Measurements from ENCODE around the gene IRF1. TPM values are rescaled to one million over a fixed set of nuclear protein-coding genes. Genes with fewer than 3 reads are reported as not detected.

IRF1 gene
- total and polyA plus RNA-seq, 5 donors from 2014 or later = 160 to 924 (median 190) TPM

- Histone ChIP-seq H3K27me3 (ENCODE audit: control insufficient read depth, insufficient read depth, low read length) (no peaks in the 10 kb centered on the region), H3K4me3 (ENCODE audit: low read depth, low read length) (no peak overlapping the region), H3K9me3 (ENCODE audit: control insufficient read depth in 2 of 2, low read length in 2 of 2) (no peaks in the 10 kb centered on the region), H3K4me1 (ENCODE audit: control insufficient read depth, insufficient read depth, low read length, poor library complexity, severe bottlenecking) (peaks cover 77% of the 10 kb centered on the region), H3K36me3 (ENCODE audit: control insufficient read depth, insufficient read depth, low read length) (peaks cover 70% of the 10 kb centered on the region), H3K27ac (ENCODE audit: insufficient read depth, low read length, poor library complexity, severe bottlenecking) (peak overlapping the region; percentile 55)
- Mint-ChIP-seq H3K4me1 (peaks cover 22 to 92% (median 57%) of the 10 kb centered on the region in 4 donors), H3K9me3 (peaks cover 0 to 1% (median 0%) of the 10 kb centered on the region in 7 donors), H3K27me3 (no peaks in the 10 kb centered on the region), H3K36me3 (peaks cover 48% of the 10 kb centered on the region), H3K27ac (peak overlapping the region; percentile 75 to 93 (median 76)), H3K4me3 (peak overlapping the region; percentile 57 to 96 (median 74))
- DNase-seq (peak in 1 of 3 donors; percentile 1), ATAC-seq (ENCODE audit: low read depth in 2 of 2) (no peak)
Measured at GRCh38 chr5:132483661-132484390, 6.7 kb downstream of the IRF1 start.

DNA sequence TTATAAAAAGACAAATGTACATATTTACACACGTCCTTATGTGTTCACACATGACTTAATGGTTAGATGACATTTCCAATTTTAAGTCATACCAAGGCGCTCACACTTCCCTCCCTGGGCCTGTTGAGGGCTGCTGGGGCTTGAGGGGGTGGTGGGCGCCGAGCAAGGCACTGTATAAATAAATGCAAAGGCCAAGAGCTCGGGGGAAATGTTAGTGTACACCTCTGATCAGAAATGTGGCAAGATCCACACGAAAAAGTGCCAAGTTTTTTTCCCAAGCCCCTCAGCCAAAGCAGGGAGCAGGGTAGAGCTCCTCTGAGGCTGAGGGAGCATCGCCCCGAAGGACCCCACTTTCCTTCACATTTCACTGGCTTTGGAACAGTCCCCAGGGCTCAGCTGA lies 7.5 kb downstream of the IRF1 start:
- ATAC-seq (ENCODE audit: low read depth in 2 of 2) (no peak), DNase-seq (peak in 1 of 3 donors; percentile 1)
- H3K4me1 Mint-ChIP-seq = peaks cover 29 to 93% (median 63%) of the 10 kb centered on the region in 4 donors
- H3K27ac ChIP-seq (ENCODE audit: insufficient read depth, low read length, poor library complexity, severe bottlenecking) = peak overlapping the region; percentile 55
- peaks cover 63% of the 10 kb centered on the region for H3K36me3 ChIP-seq (ENCODE audit: control insufficient read depth, insufficient read depth, low read length)
- H3K9me3 Mint-ChIP-seq = peaks cover 0 to 1% (median 0%) of the 10 kb centered on the region in 7 donors
- H3K9me3 ChIP-seq (ENCODE audit: control insufficient read depth in 2 of 2, low read length in 2 of 2) = no peaks in the 10 kb centered on the region
- H3K27me3 Mint-ChIP-seq = no peaks in the 10 kb centered on the region
- H3K36me3 Mint-ChIP-seq = peaks cover 42% of the 10 kb centered on the region
- H3K27me3 ChIP-seq (ENCODE audit: control insufficient read depth, insufficient read depth, low read length) = no peaks in the 10 kb centered on the region
- H3K4me3 Mint-ChIP-seq = peak overlapping the region in 3 of 4 donors; percentile 38 to 96 (median 90)
- no peak overlapping the region for H3K4me3 ChIP-seq (ENCODE audit: low read depth, low read length)
- peak overlapping the region in 1 of 3 donors; percentile 80 for H3K27ac Mint-ChIP-seq
- H3K4me1 ChIP-seq (ENCODE audit: control insufficient read depth, insufficient read depth, low read length, poor library complexity, severe bottlenecking) = peaks cover 77% of the 10 kb centered on the region

- Histone ChIP-seq H3K36me3 (ENCODE audit: control insufficient read depth, insufficient read depth, low read length) (peaks cover 49% of the 10 kb centered on the region), H3K27me3 (ENCODE audit: control insufficient read depth, insufficient read depth, low read length) (no peaks in the 10 kb centered on the region), H3K4me1 (ENCODE audit: control insufficient read depth, insufficient read depth, low read length, poor library complexity, severe bottlenecking) (peaks cover 75% of the 10 kb centered on the region), H3K27ac (ENCODE audit: insufficient read depth, low read length, poor library complexity, severe bottlenecking) (peak overlapping the region; percentile 56), H3K9me3 (ENCODE audit: control insufficient read depth in 2 of 2, low read length in 2 of 2) (no peaks in the 10 kb centered on the region), H3K4me3 (ENCODE audit: low read depth, low read length) (no peak overlapping the region)
- DNase-seq (peak in 2 of 3 donors; percentile 16 to 45), ATAC-seq (ENCODE audit: low read depth in 2 of 2) (peak in 1 of 2 donors; percentile 12)
- H3K27ac Mint-ChIP-seq = peak overlapping the region in 2 of 3 donors; percentile 78 to 96
- H3K4me3 Mint-ChIP-seq = peak overlapping the region in 2 of 4 donors; percentile 22 to 40
- peaks cover 3% of the 10 kb centered on the region for H3K27me3 Mint-ChIP-seq
- peaks cover 0 to 1% (median 0%) of the 10 kb centered on the region in 7 donors for H3K9me3 Mint-ChIP-seq
- H3K4me1 Mint-ChIP-seq = peaks cover 20 to 93% (median 66%) of the 10 kb centered on the region in 4 donors
- peaks cover 33% of the 10 kb centered on the region for H3K36me3 Mint-ChIP-seq
Measured at GRCh38 chr5:132481596-132482211, 8.9 kb downstream of the IRF1 start.

DNA sequence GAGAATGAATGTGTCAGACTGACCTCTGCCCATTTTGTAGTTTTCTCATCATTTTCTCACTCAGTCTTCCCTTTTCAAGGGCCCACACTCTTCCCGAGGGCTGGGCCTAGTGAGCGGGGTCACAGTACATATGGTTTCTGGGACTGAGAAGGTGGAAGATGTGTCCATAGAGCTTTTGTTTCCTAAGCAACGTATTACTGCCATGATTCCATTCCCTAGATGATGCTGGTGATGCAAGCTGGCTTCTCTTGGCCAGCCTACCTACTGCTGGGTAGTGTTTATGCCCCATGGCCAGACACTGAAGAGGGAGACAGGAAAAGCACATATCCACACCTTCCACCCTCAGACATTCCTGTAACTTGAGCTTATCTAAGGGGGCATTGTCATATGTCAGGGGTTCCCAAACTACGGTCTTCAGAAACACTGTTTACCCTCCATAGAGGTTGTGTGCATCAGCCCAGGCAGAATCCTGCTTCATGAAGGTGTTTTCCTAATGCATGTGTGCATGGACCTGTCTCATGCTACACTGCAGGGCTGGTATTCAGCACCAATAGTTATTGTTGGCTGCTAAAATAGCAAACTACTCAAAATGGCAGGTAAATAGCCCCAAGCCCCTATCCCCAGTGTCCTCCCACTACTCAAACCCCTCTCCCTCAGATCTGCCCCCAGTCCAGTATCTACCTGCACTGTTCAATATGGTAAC lies 9.5 kb downstream of the IRF1 start:
- Mint-ChIP-seq H3K4me3 (peak overlapping the region in 1 of 4 donors; percentile 40), H3K4me1 (peaks cover 20 to 92% (median 69%) of the 10 kb centered on the region in 4 donors), H3K9me3 (peaks cover 0 to 1% (median 0%) of the 10 kb centered on the region in 7 donors), H3K27ac (peak overlapping the region; percentile 78 to 96 (median 85)), H3K36me3 (peaks cover 29% of the 10 kb centered on the region), H3K27me3 (peaks cover 6% of the 10 kb centered on the region)
- ATAC-seq (ENCODE audit: low read depth in 2 of 2) (no peak), DNase-seq (peak in 2 of 3 donors; percentile 1 to 49)
- Histone ChIP-seq H3K27me3 (ENCODE audit: control insufficient read depth, insufficient read depth, low read length) (no peaks in the 10 kb centered on the region), H3K36me3 (ENCODE audit: control insufficient read depth, insufficient read depth, low read length) (peaks cover 43% of the 10 kb centered on the region), H3K4me3 (ENCODE audit: low read depth, low read length) (no peak overlapping the region), H3K4me1 (ENCODE audit: control insufficient read depth, insufficient read depth, low read length, poor library complexity, severe bottlenecking) (peaks cover 68% of the 10 kb centered on the region), H3K27ac (ENCODE audit: insufficient read depth, low read length, poor library complexity, severe bottlenecking) (peak overlapping the region; percentile 56), H3K9me3 (ENCODE audit: control insufficient read depth in 2 of 2, low read length in 2 of 2) (no peaks in the 10 kb centered on the region)

- Mint-ChIP-seq H3K27me3 (peaks cover 12% of the 10 kb centered on the region), H3K36me3 (peaks cover 26% of the 10 kb centered on the region), H3K4me3 (peak overlapping the region in 2 of 4 donors; percentile 40 to 66), H3K4me1 (peaks cover 20 to 92% (median 68%) of the 10 kb centered on the region in 4 donors), H3K9me3 (peaks cover 0 to 1% (median 0%) of the 10 kb centered on the region in 7 donors), H3K27ac (peak overlapping the region; percentile 71 to 96 (median 85))
- DNase-seq = peak in 1 of 3 donors; percentile 3
- no peaks in the 10 kb centered on the region for H3K27me3 ChIP-seq (ENCODE audit: control insufficient read depth, insufficient read depth, low read length)
- no peak overlapping the region for H3K4me3 ChIP-seq (ENCODE audit: low read depth, low read length)
- peaks cover 37% of the 10 kb centered on the region for H3K36me3 ChIP-seq (ENCODE audit: control insufficient read depth, insufficient read depth, low read length)
- no peak for ATAC-seq (ENCODE audit: low read depth in 2 of 2)
- peaks cover 65% of the 10 kb centered on the region for H3K4me1 ChIP-seq (ENCODE audit: control insufficient read depth, insufficient read depth, low read length, poor library complexity, severe bottlenecking)
- H3K27ac ChIP-seq (ENCODE audit: insufficient read depth, low read length, poor library complexity, severe bottlenecking) = peak overlapping the region; percentile 59
- H3K9me3 ChIP-seq (ENCODE audit: control insufficient read depth in 2 of 2, low read length in 2 of 2) = no peaks in the 10 kb centered on the region
Measured at GRCh38 chr5:132480546-132480892, 10.1 kb downstream of the IRF1 start.

DNA sequence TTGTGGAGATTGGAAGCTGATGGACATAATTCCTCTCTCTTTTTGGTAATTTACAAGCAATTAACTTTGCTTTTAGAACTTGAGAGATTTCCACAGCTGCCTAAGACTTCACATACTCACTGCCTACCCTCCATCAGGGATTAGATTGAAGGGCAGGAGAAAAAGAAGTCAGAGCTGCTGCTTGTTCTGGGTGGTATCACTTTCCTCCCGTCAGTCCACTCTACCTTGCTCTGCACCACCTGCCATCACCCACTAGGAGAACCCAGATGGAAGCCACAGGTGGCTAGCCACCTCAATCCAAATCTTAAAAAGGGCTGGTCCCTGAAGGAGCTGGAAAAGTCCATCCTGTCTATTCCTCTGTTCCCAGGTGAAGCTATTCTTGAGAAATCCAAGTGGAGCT lies 10.5 kb downstream of the IRF1 start:
- peaks cover 12% of the 10 kb centered on the region for H3K27me3 Mint-ChIP-seq
- H3K9me3 Mint-ChIP-seq = peaks cover 0 to 1% (median 0%) of the 10 kb centered on the region in 7 donors

More for the DNA sequence above, 10.5 kb downstream of the IRF1 start:
- peaks cover 65% of the 10 kb centered on the region for H3K4me1 ChIP-seq (ENCODE audit: control insufficient read depth, insufficient read depth, low read length, poor library complexity, severe bottlenecking)
- peaks cover 33% of the 10 kb centered on the region for H3K36me3 ChIP-seq (ENCODE audit: control insufficient read depth, insufficient read depth, low read length)
- H3K27ac Mint-ChIP-seq = peak overlapping the region; percentile 71 to 96 (median 84)
- no peak overlapping the region for H3K4me3 ChIP-seq (ENCODE audit: low read depth, low read length)
- ATAC-seq (ENCODE audit: low read depth in 2 of 2) (peak; percentile 9 to 12), DNase-seq (peak in 1 of 3 donors; percentile 62)
- no peaks in the 10 kb centered on the region for H3K9me3 ChIP-seq (ENCODE audit: control insufficient read depth in 2 of 2, low read length in 2 of 2)
- H3K27me3 ChIP-seq (ENCODE audit: control insufficient read depth, insufficient read depth, low read length) = no peaks in the 10 kb centered on the region
- H3K36me3 Mint-ChIP-seq = peaks cover 21% of the 10 kb centered on the region
- peak overlapping the region; percentile 59 for H3K27ac ChIP-seq (ENCODE audit: insufficient read depth, low read length, poor library complexity, severe bottlenecking)
- H3K4me3 Mint-ChIP-seq = peak overlapping the region in 1 of 4 donors; percentile 40
- peaks cover 20 to 90% (median 65%) of the 10 kb centered on the region in 4 donors for H3K4me1 Mint-ChIP-seq

All from CD4-positive, CD25-positive, alpha-beta regulatory T cell (primary cell).